Measurements from ENCODE around the gene NUP62CL.

DNA sequence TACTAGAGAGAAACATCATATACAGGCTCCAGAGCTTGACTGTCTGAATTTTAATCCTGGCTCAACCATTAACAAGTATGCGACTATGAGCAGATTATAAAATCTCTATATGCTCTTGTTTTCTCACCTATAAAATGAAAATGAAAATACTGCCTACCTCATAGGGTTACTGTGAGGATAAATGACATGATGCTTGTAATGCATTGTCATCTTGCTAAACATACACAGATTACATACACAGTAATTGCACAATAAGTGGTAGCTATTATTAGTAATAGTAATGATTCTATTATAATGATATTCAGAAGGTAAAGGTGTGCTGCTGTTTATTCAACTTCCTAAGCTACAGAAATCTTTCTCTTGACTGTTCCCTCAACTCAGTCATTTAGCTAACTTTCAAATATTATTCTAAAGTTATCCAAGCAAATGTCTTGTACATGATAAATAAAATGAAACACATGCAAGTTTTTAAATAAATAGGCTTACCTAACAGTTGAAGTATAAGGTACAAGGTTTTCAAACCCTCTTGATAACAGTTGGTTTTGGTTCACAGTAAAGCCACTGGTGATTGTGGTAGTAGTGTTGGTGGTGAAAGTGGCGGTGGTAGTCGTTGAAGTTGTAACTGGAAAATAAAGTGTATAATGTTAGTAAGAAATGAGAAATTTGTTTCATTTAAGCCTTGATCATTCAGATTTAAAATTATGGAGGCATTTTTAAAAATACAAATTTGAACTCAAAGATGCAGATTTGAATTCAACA is 38.9 kb downstream of the NUP62CL start:
- TF ChIP-seq, protein P1, sequence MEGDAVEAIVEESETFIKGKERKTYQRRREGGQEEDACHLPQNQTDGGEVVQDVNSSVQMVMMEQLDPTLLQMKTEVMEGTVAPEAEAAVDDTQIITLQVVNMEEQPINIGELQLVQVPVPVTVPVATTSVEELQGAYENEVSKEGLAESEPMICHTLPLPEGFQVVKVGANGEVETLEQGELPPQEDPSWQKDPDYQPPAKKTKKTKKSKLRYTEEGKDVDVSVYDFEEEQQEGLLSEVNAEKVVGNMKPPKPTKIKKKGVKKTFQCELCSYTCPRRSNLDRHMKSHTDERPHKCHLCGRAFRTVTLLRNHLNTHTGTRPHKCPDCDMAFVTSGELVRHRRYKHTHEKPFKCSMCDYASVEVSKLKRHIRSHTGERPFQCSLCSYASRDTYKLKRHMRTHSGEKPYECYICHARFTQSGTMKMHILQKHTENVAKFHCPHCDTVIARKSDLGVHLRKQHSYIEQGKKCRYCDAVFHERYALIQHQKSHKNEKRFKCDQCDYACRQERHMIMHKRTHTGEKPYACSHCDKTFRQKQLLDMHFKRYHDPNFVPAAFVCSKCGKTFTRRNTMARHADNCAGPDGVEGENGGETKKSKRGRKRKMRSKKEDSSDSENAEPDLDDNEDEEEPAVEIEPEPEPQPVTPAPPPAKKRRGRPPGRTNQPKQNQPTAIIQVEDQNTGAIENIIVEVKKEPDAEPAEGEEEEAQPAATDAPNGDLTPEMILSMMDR (IDR thresholded peaks at IDR 0.05), result no peak
- no peak for TF ChIP-seq POLR2A (IDR thresholded peaks at IDR 0.05)

Measured in testis (tissue), 2 donors.